Measurements from ENCODE around the gene ATF7. TPM values are rescaled to one million over a fixed set of nuclear protein-coding genes. Genes with fewer than 3 reads are reported as not detected.

The ATF7 gene
- total and polyA plus RNA-seq, 2 of the 13 experiments (the other 11 are each of a cell fraction or from before 2014, with no cell fraction given) = 9.6 to 16.2 TPM

- no TSS peak for BruUV-seq (replicated peaks)
- Histone ChIP-seq H3K4me1 (ENCODE audit: insufficient read depth, low read length) (peaks cover 24% of the 10 kb centered on the region), H3K9me3 (ENCODE audit: low read length) (no peaks in the 10 kb centered on the region), H2AFZ (ENCODE audit: low read length) (no peak overlapping the region), H3K9ac (ENCODE audit: insufficient read depth, low read depth, low read length) (no peak overlapping the region), H3K4me3 (replicated peaks in 1 of 3; ENCODE audit: insufficient read depth in 1 of 3, low read depth in 2 of 3, low read length in 3 of 3) (no peak overlapping the region), H3K79me2 (ENCODE audit: insufficient read depth, low read length) (peaks cover 41% of the 10 kb centered on the region), H4K20me1 (ENCODE audit: insufficient read depth, low read length) (peaks cover 52% of the 10 kb centered on the region), H3K27me3 (ENCODE audit: control insufficient read depth in 1 of 2, insufficient read depth in 2 of 2, low read length in 2 of 2) (no peaks in the 10 kb centered on the region), H3K36me3 (replicated peaks in 1 of 2; ENCODE audit: control insufficient read depth in 1 of 2, insufficient read depth in 2 of 2, low read length in 2 of 2) (peaks cover 53 to 94% of the 10 kb centered on the region in 2 experiments), H3K4me2 (ENCODE audit: low read depth, low read length) (no peak overlapping the region), H3K27ac (ENCODE audit: extremely low read length, insufficient read depth, low read length) (no peak overlapping the region)
- ChIA-PET POLR2A (interaction anchor here (1.0 kb wide), 1 partner anchor 10 kb away, joined by 3 read pairs; no protein-coding TSS in a partner anchor), CTCF (ENCODE audit: low intra/inter-chr PET ratio, low total read pairs) (no interaction called here)
- 96% methylated on average over 1 of the region's 1 CpG for WGBS (ENCODE audit: low lambda C conversion rate)
- intact Hi-C loops (cut with micrococcal nuclease; ENCODE audit: unreplicated experiment) (no loop called here), in situ Hi-C loops (cut with HindIII; ENCODE audit: extremely low pct_ligation_motif_present, low pct_unique_long_range_greater_than_20kb) (no loop called here)
- DNase-seq (ENCODE audit: low spot score) (no peak), ATAC-seq (no peak), FAIRE-seq (no peak)
- TF ChIP-seq RBFOX2 (IDR thresholded peaks at IDR 0.05; ENCODE audit: low read depth, low read length) = peak; percentile 63
- peak in 1 of 2 experiments; percentile 50; a peak in 1 of 4 replicates for TF ChIP-seq POLR2A (IDR thresholded peaks at IDR 0.05; ENCODE audit: insufficient read depth in 1 of 2, low read depth in 2 of 2, low read length in 2 of 2)
- TF ChIP-seq ZNF260 (CRISPR knock-in tag; IDR thresholded peaks at IDR 0.05; ENCODE audit: borderline replicate concordance, low read depth) = no peak
- TF ChIP-seq REXO4 (CRISPR knock-in tag; IDR thresholded peaks at IDR 0.05; ENCODE audit: borderline replicate concordance) = no peak
- TF ChIP-seq ZMAT3 (CRISPR knock-in tag; conservative IDR thresholded peaks at IDR 0.05) = no peak
- TF ChIP-seq RBM22 (optimal IDR thresholded peaks at IDR 0.05; ENCODE audit: low read length) = peak; percentile 89
Measured at GRCh38 chr12:53468282-53468681, 157.9 kb downstream of the ATF7 start.

- H3K36me3 ChIP-seq (replicated peaks in 1 of 2; ENCODE audit: control insufficient read depth in 1 of 2, insufficient read depth in 2 of 2, low read length in 2 of 2) = peaks cover 51 to 95% of the 10 kb centered on the region in 2 experiments
- CTCF ChIA-PET (ENCODE audit: low intra/inter-chr PET ratio, low total read pairs) = no interaction called here
- TF ChIP-seq NAIF1 (CRISPR knock-in tag; IDR thresholded peaks at IDR 0.05; ENCODE audit: borderline replicate concordance) = no peak
- TF ChIP-seq CERS6 (CRISPR knock-in tag; IDR thresholded peaks at IDR 0.05) = no peak
- TF ChIP-seq AKNA (CRISPR knock-in tag; IDR thresholded peaks at IDR 0.05; ENCODE audit: borderline replicate concordance) = no peak
- no peak for TF ChIP-seq MATR3 (CRISPR knock-in tag; IDR thresholded peaks at IDR 0.05)
- TF ChIP-seq DBP (CRISPR knock-in tag; IDR thresholded peaks at IDR 0.05; ENCODE audit: not compliant biosample characterization) = no peak
- no peak for TF ChIP-seq FOXM1 (CRISPR knock-in tag; IDR thresholded peaks at IDR 0.05)
- no peak for TF ChIP-seq MAFF (IDR thresholded peaks at IDR 0.05; ENCODE audit: low read depth, low read length)
Measured at GRCh38 chr12:53467880-53468279, 158.3 kb downstream of the ATF7 start.

More at GRCh38 chr12:53467880-53468279, 158.3 kb downstream of the ATF7 start:
- BruUV-seq (replicated peaks) = TSS peak; percentile 27
- intact Hi-C loops (cut with micrococcal nuclease; ENCODE audit: unreplicated experiment) (no loop called here), in situ Hi-C loops (cut with HindIII; ENCODE audit: extremely low pct_ligation_motif_present, low pct_unique_long_range_greater_than_20kb) (no loop called here)
- ATAC-seq (no peak), DNase-seq (ENCODE audit: low spot score) (no peak), FAIRE-seq (no peak)
- Histone ChIP-seq H3K27ac (ENCODE audit: extremely low read length, insufficient read depth, low read length) (no peak overlapping the region), H4K20me1 (ENCODE audit: insufficient read depth, low read length) (peaks cover 54% of the 10 kb centered on the region), H3K79me2 (ENCODE audit: insufficient read depth, low read length) (peaks cover 45% of the 10 kb centered on the region), H3K27me3 (ENCODE audit: control insufficient read depth in 1 of 2, insufficient read depth in 2 of 2, low read length in 2 of 2) (no peaks in the 10 kb centered on the region), H3K4me1 (ENCODE audit: insufficient read depth, low read length) (peaks cover 28% of the 10 kb centered on the region), H3K9ac (ENCODE audit: insufficient read depth, low read depth, low read length) (no peak overlapping the region), H2AFZ (ENCODE audit: low read length) (no peak overlapping the region), H3K9me3 (ENCODE audit: low read length) (no peaks in the 10 kb centered on the region), H3K4me3 (replicated peaks in 1 of 3; ENCODE audit: insufficient read depth in 1 of 3, low read depth in 2 of 3, low read length in 3 of 3) (no peak overlapping the region), H3K4me2 (ENCODE audit: low read depth, low read length) (no peak overlapping the region)
- 90% methylated on average over 2 of the region's 2 CpGs for WGBS (ENCODE audit: low lambda C conversion rate)
- POLR2A ChIA-PET = interaction anchor here (1.0 kb wide), 1 partner anchor 11 kb away, joined by 3 read pairs; no protein-coding TSS in a partner anchor

All from HepG2 (cell line).